C4-2B (cell line): ENCODE measurements around the gene REEP1.
"Not testable (repeated sequence)": the region's sequence is repeated elsewhere in the genome, so short reads cannot be mapped to it uniquely, and the experiment has no call there.

Source experiments
- H3K27ac ChIP-seq: fragments of 450-650 bp; 2 replicates; pipeline ENCODE4 v1.5.1; 2017
- ZFX ChIP-seq: fragments of 450-650 bp; IDR thresholded peaks from 2 replicates; pipeline ENCODE4 v1.6.1; 2017
- TF ChIP-seq, protein P1 (sequence below): fragments of 450-650 bp; conservative IDR thresholded peaks from 2 replicates; pipeline ENCODE4 v1.5.1; 2017; ENCODE audit warnings: mild to moderate bottlenecking

The REEP1 gene

DNA sequence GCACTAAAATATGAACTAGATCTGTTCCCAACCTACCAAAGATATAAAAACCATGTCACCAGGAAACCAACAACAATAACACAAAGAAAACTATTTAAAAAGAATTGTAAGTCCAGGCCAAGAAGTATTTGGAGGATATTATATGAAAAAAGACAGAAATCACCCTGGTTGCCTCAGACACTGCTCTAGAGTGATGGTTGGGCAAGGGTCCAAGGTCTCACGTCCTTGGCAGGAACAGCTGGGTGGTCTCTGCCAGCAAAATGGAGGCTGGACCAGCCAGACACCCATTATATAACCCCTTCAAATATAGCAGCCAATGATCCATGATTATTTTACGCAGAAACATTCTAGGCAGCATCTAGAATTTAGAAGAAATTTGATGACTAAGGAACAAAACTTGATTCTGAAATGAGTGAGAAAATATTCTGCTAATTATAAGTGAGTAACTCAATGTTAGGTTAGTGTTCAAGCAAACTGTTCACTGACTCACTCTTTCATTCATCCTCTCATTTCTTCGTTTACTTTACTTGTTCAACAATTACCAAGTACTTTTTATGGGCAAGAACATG is 102.8 kb downstream of the REEP1 start:
- no peak overlapping the region for H3K27ac ChIP-seq
- TF ChIP-seq, protein P1, sequence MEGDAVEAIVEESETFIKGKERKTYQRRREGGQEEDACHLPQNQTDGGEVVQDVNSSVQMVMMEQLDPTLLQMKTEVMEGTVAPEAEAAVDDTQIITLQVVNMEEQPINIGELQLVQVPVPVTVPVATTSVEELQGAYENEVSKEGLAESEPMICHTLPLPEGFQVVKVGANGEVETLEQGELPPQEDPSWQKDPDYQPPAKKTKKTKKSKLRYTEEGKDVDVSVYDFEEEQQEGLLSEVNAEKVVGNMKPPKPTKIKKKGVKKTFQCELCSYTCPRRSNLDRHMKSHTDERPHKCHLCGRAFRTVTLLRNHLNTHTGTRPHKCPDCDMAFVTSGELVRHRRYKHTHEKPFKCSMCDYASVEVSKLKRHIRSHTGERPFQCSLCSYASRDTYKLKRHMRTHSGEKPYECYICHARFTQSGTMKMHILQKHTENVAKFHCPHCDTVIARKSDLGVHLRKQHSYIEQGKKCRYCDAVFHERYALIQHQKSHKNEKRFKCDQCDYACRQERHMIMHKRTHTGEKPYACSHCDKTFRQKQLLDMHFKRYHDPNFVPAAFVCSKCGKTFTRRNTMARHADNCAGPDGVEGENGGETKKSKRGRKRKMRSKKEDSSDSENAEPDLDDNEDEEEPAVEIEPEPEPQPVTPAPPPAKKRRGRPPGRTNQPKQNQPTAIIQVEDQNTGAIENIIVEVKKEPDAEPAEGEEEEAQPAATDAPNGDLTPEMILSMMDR = no peak
- TF ChIP-seq ZFX = no peak

DNA sequence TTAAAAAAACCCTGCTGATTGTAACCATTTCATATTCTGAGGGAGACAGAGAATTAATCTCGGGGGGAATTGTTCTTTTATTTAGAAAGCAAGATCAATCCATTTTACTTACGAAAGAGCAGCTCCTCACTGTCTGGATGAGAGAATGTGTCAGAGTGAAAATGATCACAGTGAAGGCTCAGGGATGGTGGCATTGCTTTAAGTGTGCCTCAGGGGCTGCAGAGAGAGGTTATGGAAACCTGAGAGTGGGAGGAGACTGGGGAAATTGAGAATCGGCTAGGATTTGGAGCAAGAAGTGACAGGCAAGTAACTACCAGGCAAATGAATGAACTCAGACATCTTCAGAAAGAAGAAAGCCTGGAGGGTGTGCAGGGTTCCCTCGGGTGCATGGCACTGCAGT is 104.0 kb downstream of the REEP1 start:
- TF ChIP-seq, protein P1 = no peak
- no peak for TF ChIP-seq ZFX
- H3K27ac ChIP-seq = no peak overlapping the region

DNA sequence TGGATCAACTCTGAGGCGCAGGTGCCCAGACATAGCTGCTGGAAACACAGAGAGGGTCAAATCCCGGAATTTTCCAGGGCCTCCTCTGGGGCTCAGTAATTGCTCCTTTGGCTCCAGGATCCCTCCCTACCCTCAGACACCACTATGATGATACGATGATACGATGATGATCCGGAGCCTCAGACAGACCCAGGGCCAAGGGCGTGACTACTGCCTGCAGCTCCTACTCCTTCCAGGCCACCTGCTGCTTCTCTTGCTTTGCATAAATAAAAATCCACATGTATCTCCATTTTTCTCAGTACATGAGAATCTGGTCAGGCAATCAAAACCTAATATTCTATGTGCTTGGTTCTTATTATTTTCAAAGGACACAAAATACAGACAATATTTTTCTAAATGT is 104.5 kb downstream of the REEP1 start:
- no peak overlapping the region for H3K27ac ChIP-seq
- no peak for TF ChIP-seq ZFX
- TF ChIP-seq, protein P1 = no peak

DNA sequence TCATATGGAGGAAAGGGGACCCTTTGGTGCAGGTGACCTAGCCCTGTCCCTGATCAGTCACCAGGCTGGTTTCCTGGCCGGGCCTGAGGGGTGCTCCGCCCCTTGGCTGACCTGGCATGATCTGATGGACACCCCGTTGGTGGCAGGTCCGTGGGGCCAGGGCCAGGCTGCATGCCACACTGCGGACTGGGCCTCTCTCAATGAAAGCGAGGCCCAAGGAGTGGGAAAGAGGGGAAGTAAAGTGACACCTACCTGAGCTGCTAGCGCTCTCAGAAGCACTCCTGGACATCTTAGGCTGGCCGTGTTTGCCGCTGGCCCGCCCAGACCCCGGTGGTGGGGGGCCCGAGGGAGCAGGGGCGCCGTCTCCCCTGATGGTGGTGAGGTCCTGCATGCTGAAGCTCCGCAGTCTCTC is 105.0 kb downstream of the REEP1 start:
- TF ChIP-seq ZFX = no peak
- TF ChIP-seq, protein P1 = no peak

DNA sequence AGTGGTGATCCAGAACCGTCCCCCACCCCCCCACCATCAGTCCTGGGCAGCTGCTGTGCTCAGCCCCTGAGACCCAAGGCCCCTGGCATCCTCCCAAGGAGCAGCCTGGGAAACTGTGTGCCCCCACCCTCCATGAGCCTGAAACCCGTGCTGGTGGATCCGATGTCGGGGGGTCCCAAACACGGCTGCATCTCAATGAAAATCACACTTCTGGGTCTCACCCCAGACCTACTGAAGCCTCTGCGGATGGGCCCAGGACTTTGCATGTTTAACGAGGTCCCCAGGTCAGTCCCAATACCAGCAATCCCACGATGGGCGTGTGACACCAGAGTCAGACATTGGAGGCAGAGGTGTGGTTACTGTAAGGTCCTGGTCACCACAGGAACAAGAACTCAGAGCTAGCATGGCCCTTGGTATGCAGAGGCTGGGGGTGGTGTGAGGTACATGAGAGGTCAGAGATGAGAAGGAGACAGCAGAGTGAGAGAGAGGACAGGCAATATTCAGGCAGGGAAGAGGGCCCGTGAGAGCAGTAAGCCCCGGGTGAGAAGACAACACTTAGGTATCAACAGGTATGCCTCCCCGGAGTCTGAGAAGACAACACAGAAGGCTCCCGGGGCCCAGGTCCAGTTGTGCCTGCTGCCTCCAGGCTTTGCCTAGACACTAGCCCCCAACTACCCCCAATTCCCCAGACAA is 105.6 kb downstream of the REEP1 start:
- TF ChIP-seq, protein P1 = no peak
- no peak for TF ChIP-seq ZFX
- H3K27ac ChIP-seq = no peak overlapping the region

More for the DNA sequence above, 105.0 kb downstream of the REEP1 start:
- H3K27ac ChIP-seq = no peak overlapping the region

DNA sequence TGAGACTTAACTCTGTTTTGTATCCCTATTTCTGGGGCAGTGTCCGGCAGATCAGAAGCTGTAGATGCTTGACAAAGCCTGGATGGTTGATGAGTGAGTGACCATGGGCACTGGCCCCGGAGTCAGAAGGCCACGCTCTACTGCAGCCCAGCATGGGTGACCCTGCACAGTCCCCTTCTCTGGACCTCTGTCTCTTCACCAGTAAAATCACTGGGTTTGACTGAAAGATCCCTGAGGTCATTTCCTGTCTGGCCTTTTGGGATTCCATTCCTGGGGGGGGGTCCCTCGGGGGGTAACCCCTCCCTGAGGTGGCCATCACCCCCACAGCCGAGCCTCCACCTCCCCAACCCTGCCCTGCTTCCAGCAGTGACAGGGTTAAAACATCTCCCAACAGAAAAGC is 106.5 kb downstream of the REEP1 start:
- no peak overlapping the region for H3K27ac ChIP-seq
- TF ChIP-seq ZFX = no peak
- TF ChIP-seq, protein P1 = no peak

DNA sequence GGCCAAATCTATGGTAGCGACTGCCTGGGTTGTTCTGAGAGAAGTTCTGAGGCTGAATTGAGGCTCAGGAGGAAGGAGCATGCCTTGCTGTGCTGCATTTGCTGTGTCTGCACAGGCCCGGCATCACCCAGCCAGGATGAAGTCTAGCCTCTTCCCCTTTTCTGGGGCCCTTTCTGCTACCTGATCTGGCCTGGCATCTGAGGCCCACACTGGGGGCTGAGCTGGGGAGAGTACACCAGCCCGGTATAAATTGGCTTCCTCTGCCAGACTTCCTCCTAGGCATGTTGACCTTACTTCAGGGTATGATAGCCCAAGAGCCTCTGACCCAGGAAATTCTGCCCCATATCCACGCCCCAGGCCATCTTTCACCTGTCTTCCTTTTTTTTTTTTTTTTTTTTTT is 108.2 kb downstream of the REEP1 start:
- TF ChIP-seq ZFX = no peak
- TF ChIP-seq, protein P1 = no peak
- no peak overlapping the region for H3K27ac ChIP-seq

DNA sequence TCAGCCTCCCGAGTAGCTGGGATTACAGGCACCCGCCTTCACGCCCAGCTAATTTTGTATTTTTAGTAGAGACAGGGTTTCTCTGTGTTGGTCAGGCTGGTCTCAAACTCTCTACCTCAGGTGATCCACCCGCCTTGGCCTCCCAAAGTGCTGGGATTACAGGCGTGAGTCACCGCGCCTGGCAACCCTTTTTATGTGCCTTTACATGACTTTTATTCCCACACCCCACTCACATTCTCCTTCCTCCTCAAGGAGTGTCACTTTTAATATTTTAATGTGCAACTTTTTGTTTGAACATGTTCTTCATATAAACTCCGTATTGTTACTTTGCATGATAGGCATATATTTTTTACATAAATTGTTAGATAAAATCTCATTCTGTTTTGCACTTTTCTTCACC is 108.9 kb downstream of the REEP1 start:
- H3K27ac ChIP-seq = not testable (repeated sequence)
